ENCODE results near the gene SS18L1. TPM values are rescaled to one million over a fixed set of nuclear protein-coding genes. Genes with fewer than 3 reads are reported as not detected.

The SS18L1 gene
- total RNA-seq, 4 donors from 2014 or later = 0.51 to 21.7 (median 12.8) TPM

- Histone ChIP-seq H3K4me1 (peaks cover 0 to 7% of the 10 kb centered on the region in 2 donors), H3K27ac (no peak overlapping the region)
- no peak for TF ChIP-seq POLR2A (IDR thresholded peaks at IDR 0.05)
- TF ChIP-seq, protein P1, sequence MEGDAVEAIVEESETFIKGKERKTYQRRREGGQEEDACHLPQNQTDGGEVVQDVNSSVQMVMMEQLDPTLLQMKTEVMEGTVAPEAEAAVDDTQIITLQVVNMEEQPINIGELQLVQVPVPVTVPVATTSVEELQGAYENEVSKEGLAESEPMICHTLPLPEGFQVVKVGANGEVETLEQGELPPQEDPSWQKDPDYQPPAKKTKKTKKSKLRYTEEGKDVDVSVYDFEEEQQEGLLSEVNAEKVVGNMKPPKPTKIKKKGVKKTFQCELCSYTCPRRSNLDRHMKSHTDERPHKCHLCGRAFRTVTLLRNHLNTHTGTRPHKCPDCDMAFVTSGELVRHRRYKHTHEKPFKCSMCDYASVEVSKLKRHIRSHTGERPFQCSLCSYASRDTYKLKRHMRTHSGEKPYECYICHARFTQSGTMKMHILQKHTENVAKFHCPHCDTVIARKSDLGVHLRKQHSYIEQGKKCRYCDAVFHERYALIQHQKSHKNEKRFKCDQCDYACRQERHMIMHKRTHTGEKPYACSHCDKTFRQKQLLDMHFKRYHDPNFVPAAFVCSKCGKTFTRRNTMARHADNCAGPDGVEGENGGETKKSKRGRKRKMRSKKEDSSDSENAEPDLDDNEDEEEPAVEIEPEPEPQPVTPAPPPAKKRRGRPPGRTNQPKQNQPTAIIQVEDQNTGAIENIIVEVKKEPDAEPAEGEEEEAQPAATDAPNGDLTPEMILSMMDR (IDR thresholded peaks at IDR 0.05) = no peak
Measured at GRCh38 chr20:62186887-62187866, 43.6 kb downstream of the SS18L1 start.

GRCh38 chr20:62190639-62191411, 47.3 kb downstream of the SS18L1 start:
- H3K4me1 ChIP-seq = no peaks in the 10 kb centered on the region
- no peak for TF ChIP-seq POLR2A (IDR thresholded peaks at IDR 0.05)
- TF ChIP-seq, protein P1 (IDR thresholded peaks at IDR 0.05) = no peak
- no peak overlapping the region for H3K27ac ChIP-seq
- H3K36me3 ChIP-seq = no peaks in the 10 kb centered on the region
- no peaks in the 10 kb centered on the region for H3K9me3 ChIP-seq
- H3K27me3 ChIP-seq = no peaks in the 10 kb centered on the region
- no peak overlapping the region for H3K4me3 ChIP-seq
- intact Hi-C loops (cut with DNase I; ENCODE audit: low total_unique reads) = no loop called here
- DNase-seq = no peak

More at GRCh38 chr20:62186887-62187866, 43.6 kb downstream of the SS18L1 start:
- H3K27me3 ChIP-seq = no peaks in the 10 kb centered on the region
- no peak for DNase-seq
- H3K9me3 ChIP-seq = no peaks in the 10 kb centered on the region
- intact Hi-C loops (cut with DNase I; ENCODE audit: low total_unique reads) = no loop called here
- H3K36me3 ChIP-seq = no peaks in the 10 kb centered on the region
- H3K4me3 ChIP-seq = no peak overlapping the region

DNA sequence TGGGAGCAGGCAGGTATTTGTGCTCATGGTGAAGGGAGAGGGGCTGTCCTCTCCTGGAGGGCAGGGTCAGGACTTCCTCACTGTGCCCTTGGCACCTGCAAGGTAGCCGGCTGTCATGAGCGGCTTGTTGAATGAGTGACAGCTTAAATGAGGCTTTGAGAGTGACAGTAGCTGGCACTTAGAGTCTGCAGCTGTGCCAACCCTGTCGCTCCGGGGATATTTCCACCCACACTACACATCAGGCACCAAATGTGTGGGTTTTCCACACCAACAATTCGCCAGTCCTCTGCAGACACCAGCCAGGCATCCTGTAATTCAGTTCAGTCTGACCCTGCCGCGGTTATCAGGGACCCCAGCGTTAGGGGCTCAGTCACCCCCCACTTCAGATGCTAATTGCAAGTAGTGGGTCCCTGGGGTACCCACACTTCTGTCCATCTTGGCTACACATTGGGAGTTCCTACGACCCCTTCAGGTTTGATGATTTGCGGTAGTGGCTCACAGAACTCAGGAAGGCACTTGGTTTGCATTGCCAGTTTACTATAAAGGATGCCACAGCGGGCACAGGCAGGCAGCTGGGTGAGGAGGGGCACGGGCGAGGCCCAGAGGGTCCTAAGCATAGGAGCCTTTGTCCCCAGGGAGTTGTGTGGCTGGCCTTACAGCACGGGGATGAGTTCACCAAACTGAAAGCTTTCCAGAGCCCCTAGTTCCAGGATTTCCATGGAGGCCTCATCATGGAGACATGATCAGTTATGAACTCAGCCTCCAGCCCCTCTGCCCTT, 48.4 kb downstream of the SS18L1 start:
- Histone ChIP-seq H3K4me1 (no peaks in the 10 kb centered on the region), H3K36me3 (no peaks in the 10 kb centered on the region), H3K4me3 (no peak overlapping the region), H3K27ac (no peak overlapping the region), H3K27me3 (no peaks in the 10 kb centered on the region), H3K9me3 (no peaks in the 10 kb centered on the region)
- DNase-seq = no peak
- TF ChIP-seq, protein P1 (IDR thresholded peaks at IDR 0.05) = no peak
- no peak for TF ChIP-seq POLR2A (IDR thresholded peaks at IDR 0.05)
- intact Hi-C loops (cut with DNase I; ENCODE audit: low total_unique reads) = no loop called here

DNA sequence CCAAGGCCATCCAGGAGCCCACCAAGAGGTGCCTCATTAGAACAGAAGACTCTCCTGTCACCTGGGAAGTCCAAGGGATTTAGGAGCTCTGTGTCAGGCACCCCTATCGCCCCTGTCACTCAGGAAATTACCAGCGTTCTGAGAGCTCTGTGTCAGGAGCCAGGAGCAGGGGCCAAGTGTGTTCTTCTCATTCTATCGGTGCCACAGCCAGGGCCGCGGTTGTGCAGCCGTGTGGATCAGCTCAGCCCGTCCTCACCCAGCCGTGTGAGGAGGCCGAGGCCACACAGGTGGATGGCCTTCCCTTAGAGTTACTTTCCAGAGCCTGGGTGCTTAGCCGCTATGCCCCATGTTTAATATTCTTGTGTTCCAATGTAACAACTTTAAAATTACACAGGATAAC, 49.1 kb downstream of the SS18L1 start:
- intact Hi-C loops (cut with DNase I; ENCODE audit: low total_unique reads) = no loop called here
- Histone ChIP-seq H3K4me1 (no peaks in the 10 kb centered on the region), H3K27me3 (no peaks in the 10 kb centered on the region), H3K27ac (no peak overlapping the region), H3K36me3 (no peaks in the 10 kb centered on the region), H3K4me3 (no peak overlapping the region), H3K9me3 (no peaks in the 10 kb centered on the region)
- no peak for TF ChIP-seq POLR2A (IDR thresholded peaks at IDR 0.05)
- TF ChIP-seq, protein P1 (IDR thresholded peaks at IDR 0.05) = no peak
- DNase-seq = no peak

Measured in uterus (tissue), 4 donors.